ENCODE data around the gene STOM.

STOM gene

DNA sequence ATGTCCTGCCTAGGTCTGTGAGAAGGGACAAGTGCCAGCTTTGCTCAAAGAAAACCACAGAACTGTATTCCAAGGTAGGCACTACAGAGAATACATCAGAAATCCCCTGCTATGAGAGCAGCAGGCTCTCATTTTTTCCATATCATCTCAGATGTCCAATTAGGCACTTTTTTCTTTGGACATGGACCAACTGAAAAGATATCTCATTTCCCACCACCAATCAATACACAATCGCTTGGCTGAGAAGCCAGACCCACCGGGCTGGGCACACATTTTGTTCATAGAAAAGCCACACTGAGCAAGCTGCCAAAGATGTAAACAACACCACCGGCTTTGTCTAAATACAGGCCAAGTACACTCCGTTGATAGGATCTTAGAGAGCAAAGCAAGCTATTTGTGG is 25.9 kb downstream of the STOM start:
- no peak for DNase-seq

DNA sequence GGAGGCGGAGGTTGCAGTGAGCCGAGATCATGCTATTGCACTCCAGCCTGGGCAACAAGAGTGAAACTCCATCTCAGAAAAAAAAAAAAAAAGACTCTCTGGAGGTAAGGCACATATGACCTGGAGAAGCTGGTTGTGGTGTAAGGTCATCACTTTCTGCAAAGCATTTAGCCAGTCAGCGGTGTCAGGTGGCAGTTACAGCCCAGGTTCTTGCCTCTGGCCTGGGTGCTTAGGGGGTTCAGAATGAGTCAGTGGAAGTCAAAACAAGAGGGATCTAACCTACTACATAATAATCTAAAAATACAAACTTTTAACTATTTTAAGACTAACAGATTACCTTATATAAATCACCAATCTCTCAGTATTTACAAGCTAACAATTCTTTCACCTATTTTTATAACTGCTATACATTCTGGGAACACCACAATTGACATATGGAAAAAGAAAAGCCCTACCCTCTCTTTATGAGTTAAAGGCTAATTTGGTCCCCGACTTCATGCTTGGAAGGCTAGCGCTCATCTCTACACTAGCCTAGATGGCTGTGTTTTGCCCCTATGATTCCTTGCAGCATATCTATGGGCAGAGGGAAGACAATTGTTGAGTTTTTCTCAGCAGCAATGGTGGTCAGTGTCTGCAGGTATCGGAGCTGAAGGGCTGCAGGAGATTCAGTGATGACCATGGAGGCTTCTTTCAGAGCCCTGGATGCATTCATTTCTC is 29.2 kb downstream of the STOM start:
- DNase-seq, result no peak

DNA sequence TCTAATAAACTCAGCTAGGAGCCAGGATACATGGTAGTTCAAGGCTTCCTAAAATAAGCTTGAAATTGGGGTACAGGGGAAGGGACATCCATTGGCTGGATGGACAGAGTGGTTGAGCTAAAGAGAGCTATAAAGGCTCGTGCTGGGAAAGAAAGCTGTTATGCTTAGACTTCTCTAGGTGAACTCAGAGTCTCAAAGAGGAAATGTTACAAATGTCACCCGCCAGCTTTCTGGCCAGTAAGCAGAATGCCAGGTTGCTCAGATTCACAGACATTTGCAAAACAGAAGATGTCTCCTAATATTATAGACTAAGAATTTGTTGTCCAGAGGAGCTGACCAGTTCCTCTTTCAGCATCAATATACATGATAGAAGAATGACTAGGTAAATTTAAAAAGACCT is 30.6 kb downstream of the STOM start:
- DNase-seq, result no peak

DNA sequence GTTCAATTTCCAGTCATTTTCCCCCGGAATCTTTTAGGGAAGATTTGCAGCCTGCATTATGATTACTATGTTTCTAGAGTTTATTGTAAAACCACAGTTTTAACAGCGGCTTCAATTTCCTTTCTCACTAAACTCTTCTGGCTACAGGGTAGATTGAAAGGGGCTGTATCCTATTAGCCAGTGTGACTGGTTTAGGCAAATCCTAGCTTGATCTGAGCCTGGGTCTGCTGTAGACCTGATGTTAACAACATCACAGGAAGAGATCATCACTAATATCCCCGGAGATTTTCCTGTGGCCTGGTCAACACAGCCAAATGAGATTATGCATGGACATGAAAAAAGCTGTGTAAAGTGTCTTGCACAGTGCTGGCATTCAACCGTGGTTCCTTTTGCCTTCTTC is 33.4 kb downstream of the STOM start:
- DNase-seq, result no peak

DNA sequence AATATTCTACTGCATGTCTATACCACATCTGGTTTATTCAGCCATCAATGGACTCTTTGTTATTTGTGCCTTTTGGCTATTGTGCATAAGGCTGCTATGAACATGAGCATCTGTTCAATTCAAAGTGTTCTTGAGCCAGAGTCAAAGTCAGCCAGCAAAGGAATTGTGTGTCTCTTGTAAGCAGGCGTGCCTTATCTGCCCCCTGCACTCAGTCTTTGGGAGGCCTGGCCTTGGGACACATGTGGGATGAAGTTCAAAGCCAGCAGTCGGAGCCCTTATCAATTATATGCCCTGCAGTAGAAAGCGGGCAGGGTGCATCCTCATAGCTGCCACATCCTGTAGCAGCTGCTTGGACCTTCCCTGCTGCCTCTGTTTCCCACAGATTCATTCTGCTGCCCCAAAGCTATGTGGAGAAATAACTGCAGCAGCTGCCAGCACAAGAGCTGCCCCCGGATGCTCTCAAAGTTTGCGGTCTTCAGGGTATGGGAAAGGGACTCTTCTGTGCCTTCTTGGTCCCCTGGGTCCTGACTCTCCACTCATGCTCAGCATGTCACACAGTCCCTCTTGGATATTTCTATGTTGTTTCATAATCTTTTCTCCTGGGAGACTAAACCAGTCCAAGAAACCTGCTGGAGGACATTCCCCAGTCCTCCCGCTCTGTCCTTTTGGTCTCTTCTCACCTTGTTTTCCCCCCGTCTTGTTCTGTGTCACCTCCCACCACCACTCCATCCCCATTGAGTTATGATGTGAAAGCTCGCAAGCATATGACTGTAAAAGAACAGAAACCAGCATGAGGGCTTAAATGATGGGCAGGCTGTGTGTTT is 35.9 kb downstream of the STOM start:
- DNase-seq, result no peak

DNA sequence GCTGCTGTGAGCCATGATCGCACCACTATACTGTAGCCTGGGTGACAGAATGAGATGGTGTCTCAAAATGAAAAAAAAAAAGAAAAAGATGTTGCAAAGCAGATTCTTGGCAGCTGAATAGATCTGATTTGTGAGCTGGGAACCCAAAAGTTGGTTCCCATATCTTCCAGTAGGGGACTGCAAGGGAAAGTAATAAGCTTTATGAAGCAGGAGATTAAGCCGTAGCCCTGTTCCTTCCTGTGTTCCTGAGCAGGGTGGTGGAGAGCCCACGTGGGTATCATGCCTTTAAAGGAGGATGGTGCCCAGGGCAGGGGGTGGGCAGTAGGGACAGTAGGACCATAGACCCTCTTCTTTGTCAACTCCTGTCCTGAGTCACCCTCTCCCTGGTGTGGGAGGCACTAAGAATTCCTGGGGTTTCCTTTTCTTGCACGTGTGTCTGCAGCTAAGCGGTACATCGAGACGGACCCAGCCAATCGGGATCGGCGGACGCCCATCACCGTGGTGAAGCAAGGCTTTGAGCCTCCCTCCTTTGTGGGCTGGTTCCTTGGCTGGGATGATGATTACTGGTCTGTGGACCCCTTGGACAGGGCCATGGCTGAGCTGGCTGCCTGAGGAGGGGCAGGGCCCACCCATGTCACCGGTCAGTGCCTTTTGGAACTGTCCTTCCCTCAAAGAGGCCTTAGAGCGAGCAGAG is 37.9 kb downstream of the STOM start:
- DNase-seq, result no peak

DNA sequence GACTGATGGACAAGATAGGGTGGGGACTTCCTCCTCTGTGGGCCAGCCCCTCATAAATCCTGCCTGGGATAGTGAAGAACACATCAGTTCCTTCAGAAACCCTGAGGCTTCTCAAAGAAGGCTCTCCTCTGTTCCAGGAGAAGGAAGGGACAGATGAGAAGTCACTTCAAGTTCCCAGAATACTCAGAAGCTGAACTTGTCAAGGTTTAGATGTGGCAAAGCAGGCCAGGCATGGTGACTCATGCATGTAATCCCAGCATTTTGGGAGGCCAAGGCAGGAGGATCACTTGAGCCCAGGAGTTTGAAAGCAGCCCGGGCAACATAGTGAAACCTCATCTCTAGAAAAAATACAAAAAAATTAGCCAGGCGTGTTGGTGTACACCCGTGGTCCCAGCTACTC is 38.5 kb downstream of the STOM start:
- no peak for DNase-seq

DNA sequence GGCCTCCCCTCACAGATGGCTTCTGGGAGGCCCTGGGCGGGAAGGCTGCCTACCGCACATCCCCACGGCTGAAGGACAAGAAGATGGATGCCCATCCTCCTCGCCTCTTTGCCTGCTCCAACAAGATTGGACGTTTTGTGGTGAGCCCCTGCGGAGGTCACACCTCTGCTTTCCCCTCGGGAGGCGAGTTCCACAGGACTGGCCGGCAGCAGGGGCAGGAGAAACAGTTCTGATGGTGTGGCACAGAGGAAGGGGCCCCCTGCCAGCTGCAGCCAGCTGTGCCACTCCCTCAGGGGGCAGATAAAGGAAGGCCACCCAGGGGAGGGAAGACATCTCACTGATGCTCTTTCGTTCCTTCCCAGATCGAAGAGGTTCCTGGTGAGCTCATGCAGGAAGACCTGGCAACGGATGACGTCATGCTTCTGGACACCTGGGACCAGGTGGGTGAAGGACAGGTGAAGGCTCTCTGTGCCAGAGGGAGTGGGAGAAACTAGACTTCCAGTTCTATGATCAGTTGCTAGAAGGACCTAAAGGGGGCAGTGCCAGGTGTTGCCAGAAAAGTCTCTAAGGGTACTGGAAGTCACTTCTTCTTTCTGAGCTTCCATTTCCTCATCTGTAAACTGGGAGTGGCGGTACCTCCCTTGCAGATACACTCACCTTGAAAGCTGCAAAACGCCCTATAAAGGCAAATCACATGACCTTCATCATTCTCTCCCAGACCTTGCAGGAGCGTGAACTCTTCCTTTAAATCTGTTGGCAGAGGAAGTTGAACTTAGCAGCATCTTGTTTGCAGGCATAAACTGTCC is 41.0 kb downstream of the STOM start:
- no peak for DNase-seq

DNA sequence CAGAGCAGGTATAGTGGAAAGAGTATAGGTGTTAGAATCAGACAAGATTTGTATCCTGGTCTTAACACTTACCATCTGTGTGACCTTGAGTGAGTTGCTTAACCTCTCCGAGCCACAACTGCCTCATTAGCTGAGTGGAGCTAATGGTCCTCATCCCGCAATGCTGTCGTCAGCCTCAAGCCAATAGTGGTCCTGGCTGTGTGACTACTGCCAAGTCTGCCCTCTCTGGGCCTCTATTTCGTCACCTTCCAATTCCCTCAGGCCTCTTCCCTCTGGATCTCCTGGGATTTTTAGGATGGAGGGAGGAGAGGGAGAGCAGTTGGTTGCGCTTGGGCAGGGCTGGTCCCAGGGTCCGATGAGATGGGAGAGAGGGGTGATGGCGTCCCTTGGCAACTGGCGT is 41.6 kb downstream of the STOM start:
- DNase-seq, result no peak

DNA sequence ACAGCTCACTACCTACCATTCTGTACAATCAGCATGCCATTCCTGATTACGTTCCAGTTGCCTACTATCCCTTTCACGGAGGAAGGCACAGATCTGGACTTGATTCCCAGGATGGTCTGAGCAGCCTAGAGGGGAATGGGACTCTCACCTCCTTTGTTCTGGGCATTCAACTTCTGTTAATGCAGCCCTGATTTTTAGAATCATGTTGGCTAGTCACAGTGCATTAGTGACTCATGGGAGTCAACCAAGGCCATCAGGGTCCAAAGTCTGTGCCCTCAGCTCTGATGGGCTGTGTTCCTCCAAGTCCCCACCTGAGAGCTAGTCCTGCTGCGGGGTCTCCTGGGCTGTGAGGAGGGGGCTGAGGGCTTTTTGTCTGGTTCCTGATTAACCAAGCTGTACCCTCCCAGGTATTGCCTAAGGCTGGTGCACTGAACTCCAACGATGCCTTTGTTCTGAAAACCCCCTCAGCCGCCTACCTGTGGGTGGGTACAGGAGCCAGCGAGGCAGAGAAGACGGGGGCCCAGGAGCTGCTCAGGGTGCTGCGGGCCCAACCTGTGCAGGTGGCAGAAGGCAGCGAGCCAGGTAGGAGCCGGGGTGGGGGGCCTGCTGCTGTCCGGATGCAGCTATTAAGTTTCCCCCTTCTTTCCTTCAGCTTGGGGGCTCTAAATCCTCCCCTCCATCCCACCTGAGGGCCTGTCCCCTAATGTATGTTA is 43.0 kb downstream of the STOM start:
- DNase-seq, result no peak

DNA sequence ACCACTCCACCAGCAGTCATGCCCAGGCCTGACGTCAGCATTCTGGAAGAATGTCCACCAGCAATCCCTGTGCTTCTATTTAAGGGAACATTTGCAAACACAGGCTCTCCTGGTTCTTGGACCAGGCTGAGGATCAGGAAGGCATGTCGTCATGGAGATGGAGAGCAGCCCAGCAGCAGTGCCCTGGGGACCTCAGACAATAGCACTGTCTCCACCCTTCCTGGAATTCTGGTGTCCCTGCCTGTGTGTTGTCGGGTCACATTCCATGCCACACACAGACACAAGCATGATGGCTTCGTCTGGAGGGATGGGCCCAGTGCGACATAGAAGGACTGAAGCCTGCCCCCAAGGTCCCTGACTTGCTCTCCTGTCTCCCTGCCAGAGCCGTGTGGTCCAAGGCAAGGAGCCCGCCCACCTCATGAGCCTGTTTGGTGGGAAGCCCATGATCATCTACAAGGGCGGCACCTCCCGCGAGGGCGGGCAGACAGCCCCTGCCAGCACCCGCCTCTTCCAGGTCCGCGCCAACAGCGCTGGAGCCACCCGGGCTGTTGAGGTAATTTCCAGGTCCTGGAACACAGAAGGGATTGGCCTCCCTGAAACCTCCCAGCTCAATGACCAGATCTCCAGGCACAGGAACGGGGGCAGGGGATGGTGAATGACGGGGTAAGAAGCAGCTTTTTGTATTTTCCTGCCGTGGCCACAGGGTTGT is 43.8 kb downstream of the STOM start:
- no peak for DNase-seq

DNA sequence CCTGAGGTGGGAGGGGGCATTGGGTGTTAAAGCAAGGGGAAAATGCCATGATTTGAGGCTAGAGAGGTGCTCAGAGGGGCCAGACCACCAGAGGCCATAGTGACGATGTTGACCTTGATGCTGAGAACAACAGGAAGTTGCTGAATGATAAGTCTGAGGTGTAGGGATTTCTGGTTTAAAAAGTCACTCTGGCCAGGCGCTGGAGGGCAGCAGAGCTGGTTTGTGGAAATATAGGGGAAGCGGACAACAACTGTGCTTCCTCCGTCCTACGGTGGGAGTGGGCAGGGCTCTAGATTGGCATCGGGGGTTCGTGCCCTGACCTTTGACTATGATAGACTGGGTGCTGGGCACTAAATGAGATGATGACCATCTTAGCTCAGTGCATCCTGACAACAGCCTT is 44.7 kb downstream of the STOM start:
- DNase-seq, result no peak

DNA sequence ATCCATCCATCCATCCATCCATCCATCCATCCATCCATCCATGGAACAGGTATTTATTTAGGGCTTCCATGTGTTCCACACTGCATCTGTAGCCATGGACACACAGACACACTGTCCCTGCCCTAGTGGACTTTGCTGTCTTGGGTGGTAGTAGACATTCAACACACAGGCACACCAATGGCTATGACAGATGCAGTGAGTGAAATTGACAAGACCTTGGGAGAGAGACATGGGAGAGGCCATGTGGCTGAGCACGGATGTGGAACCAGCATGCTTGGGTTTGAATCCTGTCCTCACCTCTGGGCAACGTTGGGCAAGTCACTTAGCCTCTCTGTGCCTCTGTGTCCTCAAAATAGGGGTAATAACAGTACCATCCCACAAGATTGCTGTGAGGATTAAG is 45.3 kb downstream of the STOM start:
- no peak for DNase-seq

DNA sequence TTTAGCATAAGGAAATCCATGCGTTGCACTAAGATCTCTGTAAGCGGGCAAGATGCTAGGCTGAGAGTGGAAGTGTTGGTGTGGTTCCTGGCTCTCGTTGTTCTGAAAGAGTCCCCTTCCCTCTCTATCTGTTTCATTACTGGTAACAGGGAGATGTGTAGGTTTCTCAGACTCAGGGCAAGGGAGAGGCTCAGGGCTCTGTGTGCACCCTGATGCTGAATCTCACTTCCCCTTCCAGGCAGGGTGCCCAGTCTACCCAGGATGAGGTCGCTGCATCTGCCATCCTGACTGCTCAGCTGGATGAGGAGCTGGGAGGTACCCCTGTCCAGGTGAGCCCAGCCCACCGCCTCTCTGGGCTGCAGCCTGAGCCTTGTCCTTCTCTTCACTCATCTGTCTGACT is 45.7 kb downstream of the STOM start:
- no peak for DNase-seq

DNA sequence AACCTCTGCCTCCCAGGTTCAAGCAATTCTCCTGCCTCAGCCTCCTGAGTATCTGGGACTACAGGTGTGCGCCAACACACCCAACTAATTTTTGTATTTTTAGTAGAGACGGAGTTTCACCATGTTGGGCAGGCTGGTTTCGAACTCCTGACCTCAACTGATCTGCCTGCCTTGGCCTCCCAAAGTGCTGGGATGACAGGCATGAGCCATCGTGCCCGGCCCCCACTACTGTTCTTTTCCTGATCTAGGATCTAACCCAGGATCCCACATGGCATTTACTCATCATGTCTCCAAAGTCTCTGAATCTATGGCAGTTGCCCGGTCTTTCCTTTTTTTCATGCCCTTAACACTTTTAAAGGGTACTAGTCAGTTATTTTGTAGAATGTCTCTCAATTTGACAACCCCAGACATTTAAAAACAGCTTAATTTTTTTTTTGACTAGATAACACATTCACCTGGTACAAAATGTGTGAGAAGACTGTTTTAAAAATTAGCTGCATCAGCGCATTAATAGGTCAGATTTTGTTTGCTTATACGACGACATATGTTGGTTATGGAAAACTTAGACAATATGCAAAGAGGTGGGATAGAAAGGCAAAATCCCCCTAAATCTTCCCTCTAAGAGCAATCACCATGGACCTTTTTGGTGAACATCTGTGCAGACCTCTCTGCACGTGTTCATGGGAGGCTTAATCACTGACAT is 46.5 kb downstream of the STOM start:
- DNase-seq, result no peak

DNA sequence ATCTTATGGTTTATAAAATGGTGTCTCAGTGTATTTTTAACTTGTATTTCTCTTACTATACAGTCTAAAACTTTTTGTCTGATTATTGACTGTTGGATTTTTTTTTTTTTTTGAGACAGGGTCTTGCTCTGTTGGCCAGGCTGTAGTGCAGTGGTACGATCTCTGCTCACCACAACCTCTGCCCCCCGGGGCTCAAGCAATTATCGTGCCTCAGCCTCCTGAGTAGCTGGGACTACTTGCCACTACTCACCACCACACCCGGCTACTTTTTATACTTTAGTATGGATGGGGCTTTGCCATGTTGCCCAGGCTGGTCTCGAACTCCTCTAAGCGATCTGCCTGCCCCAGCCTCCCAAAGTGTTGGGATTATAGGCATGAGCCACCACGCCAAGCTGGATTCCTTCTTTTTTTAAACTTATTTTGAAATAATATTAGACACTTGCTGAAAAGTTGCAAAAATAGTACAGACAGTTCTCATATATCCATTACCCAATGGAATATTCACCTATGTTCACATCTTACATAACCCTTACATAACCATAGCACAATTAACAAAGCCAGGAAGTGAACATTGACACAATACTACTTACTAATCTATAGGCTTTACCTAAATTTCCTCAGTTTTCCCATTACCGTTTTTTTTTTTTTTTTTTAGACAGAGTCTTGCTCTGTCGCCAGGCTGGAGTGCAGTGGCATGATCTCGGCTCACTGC is 47.2 kb downstream of the STOM start:
- no peak for DNase-seq

DNA sequence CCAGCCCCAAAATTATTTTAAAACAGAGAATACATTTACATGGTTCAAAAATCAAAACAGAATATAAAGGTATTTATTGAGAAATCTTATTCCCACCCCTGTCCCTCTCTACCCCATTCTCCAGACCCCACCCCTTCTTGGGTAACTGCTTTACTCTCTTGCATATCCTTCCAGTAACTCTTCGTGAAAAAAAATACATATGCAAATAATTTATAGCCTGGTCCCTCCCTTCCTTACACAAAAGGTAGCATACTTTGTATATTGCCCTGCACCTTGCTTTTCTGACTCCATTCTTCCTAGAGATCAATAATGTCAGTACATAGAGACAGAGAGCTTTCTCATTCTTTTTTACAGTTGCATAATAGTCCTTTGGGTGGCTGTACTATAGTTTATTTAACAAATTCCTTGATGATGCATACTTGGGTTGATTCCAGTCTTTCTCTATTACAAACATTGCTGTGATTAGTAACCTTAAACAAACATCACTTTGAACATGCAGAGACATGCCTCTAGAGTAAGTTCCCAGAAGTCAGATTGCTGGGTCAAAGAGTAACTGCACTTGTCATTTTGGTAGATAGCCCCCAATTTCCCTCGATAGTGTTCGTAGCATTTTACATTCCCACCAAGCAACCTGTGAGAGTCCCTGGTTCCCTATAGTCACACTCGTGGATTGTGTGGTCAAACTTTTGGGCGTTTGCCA is 47.9 kb downstream of the STOM start:
- DNase-seq, result no peak

DNA sequence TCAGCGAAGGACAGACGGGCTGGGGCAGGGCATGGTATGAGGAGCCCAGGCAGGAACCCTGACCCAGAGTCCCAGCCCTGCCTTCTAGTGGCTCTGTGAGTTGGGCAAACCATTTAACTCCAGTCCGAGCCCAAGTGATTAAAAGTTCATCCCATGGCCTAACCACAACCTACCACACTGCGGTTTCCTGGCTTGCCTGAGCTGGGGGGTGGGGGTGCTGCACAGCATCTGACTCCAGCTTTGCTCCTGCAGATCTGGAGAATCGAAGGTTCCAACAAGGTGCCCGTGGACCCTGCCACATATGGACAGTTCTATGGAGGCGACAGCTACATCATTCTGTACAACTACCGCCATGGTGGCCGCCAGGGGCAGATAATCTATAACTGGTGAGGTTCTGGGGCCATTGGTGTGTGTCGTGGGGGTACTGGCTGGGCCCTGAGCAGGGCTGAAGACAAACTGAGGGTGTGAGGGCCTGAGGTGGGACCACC is 49.0 kb downstream of the STOM start:
- no peak for DNase-seq

DNA sequence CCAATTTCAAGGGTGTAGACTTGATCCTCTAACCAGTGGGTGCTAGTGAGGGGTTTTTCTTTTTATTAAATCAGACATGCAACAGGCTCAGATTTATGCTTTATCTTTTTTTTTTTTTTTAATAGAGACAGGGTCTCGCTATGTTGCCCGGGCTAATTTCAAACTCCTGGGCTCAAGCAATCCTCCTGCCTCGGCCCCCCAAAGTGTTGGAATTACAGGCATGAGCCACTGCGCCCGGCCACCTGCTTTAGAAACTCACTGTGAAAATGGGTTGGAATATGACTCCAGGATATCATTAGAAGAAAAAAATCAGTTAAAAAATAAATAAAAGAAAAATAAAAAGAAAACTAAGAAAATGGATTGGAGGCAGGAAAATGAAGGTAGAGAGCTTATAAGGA is 50.7 kb downstream of the STOM start:
- no peak for DNase-seq

Measured in NCI-H187 treated with DMSO at 0.1 percent for 48 hours (cell line).